ENCODE data around the gene ING1. TPM values are rescaled to one million over a fixed set of nuclear protein-coding genes. Genes with fewer than 3 reads are reported as not detected.
A peak's percentile ranks its signal among the peaks of the same experiment; 100 is the strongest.

Gene ING1
- total and polyA plus RNA-seq, 10 donors, result 10.5 to 32.4 (median 21.1) TPM

DNA sequence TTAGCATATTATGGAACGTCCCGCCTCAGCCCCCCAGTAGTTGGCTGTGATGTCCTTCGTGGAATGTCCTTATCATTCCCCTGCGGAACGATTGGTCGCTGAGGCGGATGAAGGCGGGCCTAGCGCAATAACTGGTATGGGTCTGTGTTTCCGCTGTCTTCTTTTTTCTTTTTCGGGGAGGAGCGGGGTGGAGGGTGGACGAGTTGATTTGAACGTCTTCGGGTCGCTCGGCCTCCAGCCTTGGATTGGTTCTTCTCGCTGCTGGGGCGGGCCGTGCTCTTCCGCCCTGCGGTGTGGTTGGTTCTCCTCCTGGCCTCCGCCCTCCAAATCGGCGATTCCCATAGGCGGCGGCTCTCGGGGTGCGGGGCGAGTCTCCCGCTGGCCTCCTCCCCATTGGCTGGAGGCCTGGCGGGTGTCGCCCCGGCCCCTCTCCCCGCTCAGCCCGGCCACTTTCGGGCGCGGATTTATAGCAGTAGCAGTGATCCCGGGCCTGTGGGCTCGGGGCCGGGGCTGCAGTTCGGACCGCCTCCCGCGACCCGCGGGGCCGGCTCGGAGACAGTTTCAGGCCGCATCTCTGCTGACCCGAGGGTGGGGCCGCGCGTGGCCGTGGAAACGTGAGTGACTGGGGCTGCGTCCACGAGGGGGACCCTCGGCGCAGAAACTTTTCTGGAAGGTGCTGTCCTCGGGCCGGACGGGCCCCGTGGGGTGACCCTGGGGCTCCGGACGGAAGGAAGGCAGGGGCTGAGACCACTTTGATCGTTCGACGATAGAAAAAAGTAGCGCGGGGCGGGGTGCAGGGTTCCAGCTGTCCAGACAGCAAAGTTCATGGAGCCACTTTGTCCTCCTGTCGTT lies 2.1 kb downstream of the ING1 start:
- Histone ChIP-seq H3K36me3 (peaks cover 0 to 19% (median 13%) of the 10 kb centered on the region in 6 donors), H3K4me1 (peaks cover 29 to 52% (median 43%) of the 10 kb centered on the region in 6 donors), H3K9me3 (peaks cover 0 to 4% (median 0%) of the 10 kb centered on the region in 8 donors), H3K27me3 (replicated peaks in 1 of 7) (no peaks in the 10 kb centered on the region), H3K27ac (peak overlapping the region; percentile 99 to 100 (median 99)), H3K4me3 (peak overlapping the region; percentile 59 to 100 (median 98))
- TF ChIP-seq POLR2A (IDR thresholded peaks at IDR 0.05), result peak; percentile 4 to 87 (median 8)
- TF ChIP-seq POLR2AphosphoS5 (IDR thresholded peaks at IDR 0.05), result peak in 2 of 3 donors; percentile 81 to 92
- TF ChIP-seq, protein P1, sequence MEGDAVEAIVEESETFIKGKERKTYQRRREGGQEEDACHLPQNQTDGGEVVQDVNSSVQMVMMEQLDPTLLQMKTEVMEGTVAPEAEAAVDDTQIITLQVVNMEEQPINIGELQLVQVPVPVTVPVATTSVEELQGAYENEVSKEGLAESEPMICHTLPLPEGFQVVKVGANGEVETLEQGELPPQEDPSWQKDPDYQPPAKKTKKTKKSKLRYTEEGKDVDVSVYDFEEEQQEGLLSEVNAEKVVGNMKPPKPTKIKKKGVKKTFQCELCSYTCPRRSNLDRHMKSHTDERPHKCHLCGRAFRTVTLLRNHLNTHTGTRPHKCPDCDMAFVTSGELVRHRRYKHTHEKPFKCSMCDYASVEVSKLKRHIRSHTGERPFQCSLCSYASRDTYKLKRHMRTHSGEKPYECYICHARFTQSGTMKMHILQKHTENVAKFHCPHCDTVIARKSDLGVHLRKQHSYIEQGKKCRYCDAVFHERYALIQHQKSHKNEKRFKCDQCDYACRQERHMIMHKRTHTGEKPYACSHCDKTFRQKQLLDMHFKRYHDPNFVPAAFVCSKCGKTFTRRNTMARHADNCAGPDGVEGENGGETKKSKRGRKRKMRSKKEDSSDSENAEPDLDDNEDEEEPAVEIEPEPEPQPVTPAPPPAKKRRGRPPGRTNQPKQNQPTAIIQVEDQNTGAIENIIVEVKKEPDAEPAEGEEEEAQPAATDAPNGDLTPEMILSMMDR (IDR thresholded peaks at IDR 0.05 in 8 of 11, conservative IDR thresholded peaks at IDR 0.05 in 3 of 11), result peak in 5 of 11 experiments; percentile 2 to 37 (median 24)
- WGBS, 5 donors, result 0 to 1% (median 0%) methylated on average over 30 to 74 of the region's 74 CpGs
- peak; percentile 99 for DNase-seq
- intact Hi-C loops (cut with DNase I; ENCODE audit: low total_unique reads), result no loop called here

DNA sequence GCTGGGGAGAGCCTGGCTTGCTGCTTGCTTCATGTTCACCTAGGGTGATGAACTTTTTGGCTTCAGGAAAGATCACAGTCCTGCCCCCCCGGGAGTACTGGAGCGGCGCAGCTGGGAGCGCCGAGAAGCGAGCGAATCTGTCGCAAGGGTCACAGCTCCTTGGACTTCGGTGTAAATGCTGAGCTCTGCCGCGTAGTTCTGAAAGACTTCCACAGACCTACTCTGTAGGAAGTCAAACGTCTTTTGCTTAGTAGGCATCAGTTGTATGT lies 2.7 kb downstream of the ING1 start:
- peaks cover 29 to 50% (median 39%) of the 10 kb centered on the region in 6 donors for H3K4me1 ChIP-seq
- intact Hi-C loops (cut with DNase I; ENCODE audit: low total_unique reads), result no loop called here
- peak overlapping the region; percentile 55 to 100 (median 99) for H3K27ac ChIP-seq
- H3K4me3 ChIP-seq, result peak overlapping the region; percentile 59 to 100 (median 96)
- DNase-seq, result no peak
- peaks cover 0 to 25% (median 16%) of the 10 kb centered on the region in 6 donors for H3K36me3 ChIP-seq
- no peak for TF ChIP-seq POLR2A (IDR thresholded peaks at IDR 0.05)
- TF ChIP-seq, protein P1 (IDR thresholded peaks at IDR 0.05 in 8 of 11, conservative IDR thresholded peaks at IDR 0.05 in 3 of 11), result no peak
- TF ChIP-seq POLR2AphosphoS5 (IDR thresholded peaks at IDR 0.05), result no peak
- WGBS, 5 donors, result 0 to 1% (median 0%) methylated on average over 12 of the region's 12 CpGs
- H3K9me3 ChIP-seq, result peaks cover 0 to 4% (median 0%) of the 10 kb centered on the region in 8 donors
- no peaks in the 10 kb centered on the region for H3K27me3 ChIP-seq (replicated peaks in 1 of 7)

DNA sequence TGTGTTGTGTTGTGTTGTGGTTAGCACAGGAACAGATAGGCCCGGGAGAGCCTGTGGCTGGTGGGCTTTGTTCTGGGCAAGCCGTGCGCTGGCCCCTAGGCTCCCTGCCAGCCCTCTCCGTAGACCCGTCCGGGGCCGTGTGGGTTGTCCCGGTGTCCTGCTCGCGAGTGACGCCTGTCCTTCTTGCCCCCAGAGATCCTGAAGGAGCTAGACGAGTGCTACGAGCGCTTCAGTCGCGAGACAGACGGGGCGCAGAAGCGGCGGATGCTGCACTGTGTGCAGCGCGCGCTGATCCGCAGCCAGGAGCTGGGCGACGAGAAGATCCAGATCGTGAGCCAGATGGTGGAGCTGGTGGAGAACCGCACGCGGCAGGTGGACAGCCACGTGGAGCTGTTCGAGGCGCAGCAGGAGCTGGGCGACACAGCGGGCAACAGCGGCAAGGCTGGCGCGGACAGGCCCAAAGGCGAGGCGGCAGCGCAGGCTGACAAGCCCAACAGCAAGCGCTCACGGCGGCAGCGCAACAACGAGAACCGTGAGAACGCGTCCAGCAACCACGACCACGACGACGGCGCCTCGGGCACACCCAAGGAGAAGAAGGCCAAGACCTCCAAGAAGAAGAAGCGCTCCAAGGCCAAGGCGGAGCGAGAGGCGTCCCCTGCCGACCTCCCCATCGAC lies 5.7 kb downstream of the ING1 start:
- Histone ChIP-seq H3K4me1 (peaks cover 23 to 55% (median 31%) of the 10 kb centered on the region in 6 donors), H3K27ac (no peak overlapping the region), H3K27me3 (replicated peaks in 1 of 7) (no peaks in the 10 kb centered on the region), H3K36me3 (peaks cover 0 to 44% (median 22%) of the 10 kb centered on the region in 6 donors), H3K4me3 (no peak overlapping the region), H3K9me3 (peaks cover 0 to 4% (median 0%) of the 10 kb centered on the region in 8 donors)
- TF ChIP-seq POLR2A (IDR thresholded peaks at IDR 0.05), result no peak
- TF ChIP-seq POLR2AphosphoS5 (IDR thresholded peaks at IDR 0.05), result peak in 2 of 3 donors; percentile 13 to 57
- DNase-seq, result peak; percentile 80
- intact Hi-C loops (cut with DNase I; ENCODE audit: low total_unique reads), result no loop called here
- 97 to 98% (median 97%) methylated on average over 61 of the region's 61 CpGs for WGBS, 5 donors

DNA sequence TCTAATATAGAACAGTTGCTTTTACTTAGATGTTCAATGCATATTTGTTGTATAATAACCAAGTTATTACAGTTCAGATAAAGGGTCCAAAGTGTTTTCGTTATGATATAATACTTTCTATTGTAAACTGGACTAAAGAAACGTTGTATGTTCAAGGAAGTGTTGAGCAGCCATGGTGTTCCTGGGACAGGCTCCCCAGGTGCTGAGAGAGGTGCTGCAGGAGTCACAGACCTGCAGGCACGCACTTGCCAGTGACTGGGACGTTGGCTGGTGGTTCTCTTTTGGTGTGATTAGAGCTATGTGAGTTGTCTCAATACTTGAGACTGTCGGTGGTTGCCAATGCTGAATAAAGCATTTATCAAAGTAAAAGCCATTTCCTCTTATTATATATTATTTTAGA lies 9.5 kb downstream of the ING1 start:
- no peak overlapping the region for H3K27ac ChIP-seq
- intact Hi-C loops (cut with DNase I; ENCODE audit: low total_unique reads), result no loop called here
- no peaks in the 10 kb centered on the region for H3K27me3 ChIP-seq (replicated peaks in 1 of 7)
- 65 to 82% (median 75%) methylated on average over 5 of the region's 5 CpGs for WGBS, 5 donors
- H3K36me3 ChIP-seq, result peaks cover 0 to 44% (median 22%) of the 10 kb centered on the region in 6 donors
- H3K9me3 ChIP-seq, result peaks cover 0 to 4% (median 0%) of the 10 kb centered on the region in 8 donors
- H3K4me1 ChIP-seq, result peaks cover 3 to 63% (median 28%) of the 10 kb centered on the region in 6 donors
- H3K4me3 ChIP-seq, result no peak overlapping the region
- no peak for DNase-seq
- TF ChIP-seq POLR2AphosphoS5 (IDR thresholded peaks at IDR 0.05), result no peak
- TF ChIP-seq, protein P1 (IDR thresholded peaks at IDR 0.05 in 8 of 11, conservative IDR thresholded peaks at IDR 0.05 in 3 of 11), result no peak
- TF ChIP-seq POLR2A (IDR thresholded peaks at IDR 0.05), result no peak

All from spleen (tissue), 11 donors.